ENCODE data around the gene KCNH8. TPM values are rescaled to one million over a fixed set of nuclear protein-coding genes. Genes with fewer than 3 reads are reported as not detected.

KCNH8 gene
- total and polyA plus RNA-seq, 4 donors, result 0.02 to 0.08 (median 0.05) TPM; not detected in 1

DNA sequence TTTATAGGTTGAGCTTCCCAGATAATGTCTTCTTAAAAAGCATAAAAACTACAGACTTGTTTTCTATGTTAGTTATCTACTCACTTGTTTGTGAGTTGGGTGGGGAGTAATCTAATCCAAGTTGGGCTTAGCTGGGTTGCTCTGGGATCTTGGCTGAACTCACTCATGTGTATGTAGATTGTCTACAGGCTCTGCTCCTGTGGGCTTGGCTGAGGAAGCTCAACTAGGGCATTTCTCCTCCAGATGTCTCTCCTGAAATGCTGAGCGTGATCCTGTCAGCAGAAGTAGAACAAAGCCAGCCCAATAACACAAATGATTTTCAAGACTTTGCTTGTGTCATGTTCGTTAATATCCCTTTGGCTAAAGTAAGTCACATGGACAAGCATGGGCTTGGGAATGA lies 17.3 kb downstream of the KCNH8 start:
- Histone ChIP-seq H3K4me1 (ENCODE audit: control insufficient read depth in 4 of 4, insufficient read depth in 4 of 4, low read length in 3 of 4) (no peaks in the 10 kb centered on the region), H3K4me3 (ENCODE audit: low read depth in 1 of 3, low read length in 3 of 3) (no peak overlapping the region), H3K27me3 (ENCODE audit: control insufficient read depth in 4 of 4, insufficient read depth in 4 of 4, low read length in 3 of 4) (no peaks in the 10 kb centered on the region), H3K9me3 (ENCODE audit: control insufficient read depth in 4 of 4, low read length in 3 of 4) (no peaks in the 10 kb centered on the region), H3K36me3 (ENCODE audit: control insufficient read depth in 4 of 4, insufficient read depth in 3 of 4, low read depth in 1 of 4, low read length in 3 of 4) (no peaks in the 10 kb centered on the region), H3K27ac (ENCODE audit: low read depth in 1 of 2, low read length in 2 of 2) (no peak overlapping the region), H3K9ac (ENCODE audit: low read depth in 1 of 2, low read length in 2 of 2) (no peak overlapping the region)
- WGBS, result 62% methylated on average over 2 of the region's 2 CpGs
- DNase-seq (ENCODE audit: low spot score), result no peak
- no peak for TF ChIP-seq RXRA (IDR thresholded peaks at IDR 0.05)
- TF ChIP-seq, protein P1, sequence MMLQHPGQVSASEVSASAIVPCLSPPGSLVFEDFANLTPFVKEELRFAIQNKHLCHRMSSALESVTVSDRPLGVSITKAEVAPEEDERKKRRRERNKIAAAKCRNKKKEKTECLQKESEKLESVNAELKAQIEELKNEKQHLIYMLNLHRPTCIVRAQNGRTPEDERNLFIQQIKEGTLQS (IDR thresholded peaks at IDR 0.05), result no peak
- TF ChIP-seq TAF1 (conservative IDR thresholded peaks at IDR 0.05), result no peak
- no peak for TF ChIP-seq SP1 (IDR thresholded peaks at IDR 0.05)
- TF ChIP-seq FOXA1 (IDR thresholded peaks at IDR 0.05), result no peak
- TF ChIP-seq JUND (IDR thresholded peaks at IDR 0.05), result no peak
- no peak for TF ChIP-seq NR2F2 (IDR thresholded peaks at IDR 0.05)
- TF ChIP-seq, protein P2, sequence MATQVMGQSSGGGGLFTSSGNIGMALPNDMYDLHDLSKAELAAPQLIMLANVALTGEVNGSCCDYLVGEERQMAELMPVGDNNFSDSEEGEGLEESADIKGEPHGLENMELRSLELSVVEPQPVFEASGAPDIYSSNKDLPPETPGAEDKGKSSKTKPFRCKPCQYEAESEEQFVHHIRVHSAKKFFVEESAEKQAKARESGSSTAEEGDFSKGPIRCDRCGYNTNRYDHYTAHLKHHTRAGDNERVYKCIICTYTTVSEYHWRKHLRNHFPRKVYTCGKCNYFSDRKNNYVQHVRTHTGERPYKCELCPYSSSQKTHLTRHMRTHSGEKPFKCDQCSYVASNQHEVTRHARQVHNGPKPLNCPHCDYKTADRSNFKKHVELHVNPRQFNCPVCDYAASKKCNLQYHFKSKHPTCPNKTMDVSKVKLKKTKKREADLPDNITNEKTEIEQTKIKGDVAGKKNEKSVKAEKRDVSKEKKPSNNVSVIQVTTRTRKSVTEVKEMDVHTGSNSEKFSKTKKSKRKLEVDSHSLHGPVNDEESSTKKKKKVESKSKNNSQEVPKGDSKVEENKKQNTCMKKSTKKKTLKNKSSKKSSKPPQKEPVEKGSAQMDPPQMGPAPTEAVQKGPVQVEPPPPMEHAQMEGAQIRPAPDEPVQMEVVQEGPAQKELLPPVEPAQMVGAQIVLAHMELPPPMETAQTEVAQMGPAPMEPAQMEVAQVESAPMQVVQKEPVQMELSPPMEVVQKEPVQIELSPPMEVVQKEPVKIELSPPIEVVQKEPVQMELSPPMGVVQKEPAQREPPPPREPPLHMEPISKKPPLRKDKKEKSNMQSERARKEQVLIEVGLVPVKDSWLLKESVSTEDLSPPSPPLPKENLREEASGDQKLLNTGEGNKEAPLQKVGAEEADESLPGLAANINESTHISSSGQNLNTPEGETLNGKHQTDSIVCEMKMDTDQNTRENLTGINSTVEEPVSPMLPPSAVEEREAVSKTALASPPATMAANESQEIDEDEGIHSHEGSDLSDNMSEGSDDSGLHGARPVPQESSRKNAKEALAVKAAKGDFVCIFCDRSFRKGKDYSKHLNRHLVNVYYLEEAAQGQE (IDR thresholded peaks at IDR 0.05), result no peak
- no peak for TF ChIP-seq RAD21 (IDR thresholded peaks at IDR 0.05)
- no peak for TF ChIP-seq FOXA2 (IDR thresholded peaks at IDR 0.05)
- TF ChIP-seq GABPA (IDR thresholded peaks at IDR 0.05 in 1 of 2, conservative IDR thresholded peaks at IDR 0.05 in 1 of 2), result no peak
- TF ChIP-seq HNF4A (conservative IDR thresholded peaks at IDR 0.05), result no peak

DNA sequence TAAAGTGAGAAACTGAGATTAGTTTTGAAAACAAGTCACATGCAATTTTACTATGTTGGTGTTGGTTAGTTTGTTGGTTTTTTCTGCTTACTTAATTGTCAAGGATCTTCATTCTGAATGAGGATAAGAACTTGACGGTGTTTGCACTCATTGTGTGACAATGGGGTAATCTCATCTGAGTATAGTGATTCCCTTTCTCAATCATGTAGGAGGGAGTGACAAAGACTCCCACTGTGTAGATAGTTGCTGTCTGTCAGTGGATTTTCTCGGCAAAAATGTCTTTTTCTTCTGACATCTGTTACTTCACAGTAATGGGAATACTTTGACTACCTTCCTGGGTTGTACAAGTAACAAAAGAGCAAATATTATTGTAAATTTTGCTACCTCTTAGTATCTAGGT lies 23.5 kb downstream of the KCNH8 start:
- Histone ChIP-seq H3K4me3 (ENCODE audit: low read depth in 1 of 3, low read length in 3 of 3) (no peak overlapping the region), H3K27me3 (ENCODE audit: control insufficient read depth in 4 of 4, insufficient read depth in 4 of 4, low read length in 3 of 4) (no peaks in the 10 kb centered on the region), H3K27ac (ENCODE audit: low read depth in 1 of 2, low read length in 2 of 2) (no peak overlapping the region), H3K9me3 (ENCODE audit: control insufficient read depth in 4 of 4, low read length in 3 of 4) (no peaks in the 10 kb centered on the region), H3K4me1 (ENCODE audit: control insufficient read depth in 4 of 4, insufficient read depth in 4 of 4, low read length in 3 of 4) (no peaks in the 10 kb centered on the region), H3K9ac (ENCODE audit: low read depth in 1 of 2, low read length in 2 of 2) (no peak overlapping the region), H3K36me3 (ENCODE audit: control insufficient read depth in 4 of 4, insufficient read depth in 3 of 4, low read depth in 1 of 4, low read length in 3 of 4) (no peaks in the 10 kb centered on the region)
- TF ChIP-seq RAD21 (IDR thresholded peaks at IDR 0.05), result no peak
- TF ChIP-seq HNF4G (IDR thresholded peaks at IDR 0.05), result no peak
- TF ChIP-seq RXRA (IDR thresholded peaks at IDR 0.05), result no peak
- no peak for TF ChIP-seq FOXA1 (IDR thresholded peaks at IDR 0.05)
- no peak for TF ChIP-seq HNF4A (conservative IDR thresholded peaks at IDR 0.05)
- no peak for TF ChIP-seq EGR1 (IDR thresholded peaks at IDR 0.05; ENCODE audit: low read depth in 2 of 2)
- no peak for TF ChIP-seq FOXA2 (IDR thresholded peaks at IDR 0.05)
- no peak for TF ChIP-seq GABPA (IDR thresholded peaks at IDR 0.05 in 1 of 2, conservative IDR thresholded peaks at IDR 0.05 in 1 of 2)
- no peak for TF ChIP-seq YY1 (IDR thresholded peaks at IDR 0.05)
- TF ChIP-seq, protein P3, sequence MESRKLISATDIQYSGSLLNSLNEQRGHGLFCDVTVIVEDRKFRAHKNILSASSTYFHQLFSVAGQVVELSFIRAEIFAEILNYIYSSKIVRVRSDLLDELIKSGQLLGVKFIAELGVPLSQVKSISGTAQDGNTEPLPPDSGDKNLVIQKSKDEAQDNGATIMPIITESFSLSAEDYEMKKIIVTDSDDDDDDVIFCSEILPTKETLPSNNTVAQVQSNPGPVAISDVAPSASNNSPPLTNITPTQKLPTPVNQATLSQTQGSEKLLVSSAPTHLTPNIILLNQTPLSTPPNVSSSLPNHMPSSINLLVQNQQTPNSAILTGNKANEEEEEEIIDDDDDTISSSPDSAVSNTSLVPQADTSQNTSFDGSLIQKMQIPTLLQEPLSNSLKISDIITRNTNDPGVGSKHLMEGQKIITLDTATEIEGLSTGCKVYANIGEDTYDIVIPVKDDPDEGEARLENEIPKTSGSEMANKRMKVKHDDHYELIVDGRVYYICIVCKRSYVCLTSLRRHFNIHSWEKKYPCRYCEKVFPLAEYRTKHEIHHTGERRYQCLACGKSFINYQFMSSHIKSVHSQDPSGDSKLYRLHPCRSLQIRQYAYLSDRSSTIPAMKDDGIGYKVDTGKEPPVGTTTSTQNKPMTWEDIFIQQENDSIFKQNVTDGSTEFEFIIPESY (IDR thresholded peaks at IDR 0.05), result no peak
- TF ChIP-seq, protein P4, sequence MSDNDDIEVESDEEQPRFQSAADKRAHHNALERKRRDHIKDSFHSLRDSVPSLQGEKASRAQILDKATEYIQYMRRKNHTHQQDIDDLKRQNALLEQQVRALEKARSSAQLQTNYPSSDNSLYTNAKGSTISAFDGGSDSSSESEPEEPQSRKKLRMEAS (IDR thresholded peaks at IDR 0.05), result no peak
- TF ChIP-seq JUND (IDR thresholded peaks at IDR 0.05), result no peak
- no peak for TF ChIP-seq SP1 (IDR thresholded peaks at IDR 0.05)
- TF ChIP-seq, protein P2 (IDR thresholded peaks at IDR 0.05), result no peak
- 37% methylated on average over 2 of the region's 2 CpGs for WGBS
- no peak for DNase-seq (ENCODE audit: low spot score)
